ENCODE results near the gene TAOK3. TPM values are rescaled to one million over a fixed set of nuclear protein-coding genes. Genes with fewer than 3 reads are reported as not detected.

TAOK3 gene
- total and polyA plus RNA-seq, 12 donors: 8.4 to 29.8 (median 21.2) TPM

GRCh38 chr12:118334241-118334640 is 38.5 kb downstream of the TAOK3 start:
- Histone ChIP-seq H3K9me3 (no peaks in the 10 kb centered on the region), H3K4me1 (peaks cover 0 to 47% (median 12%) of the 10 kb centered on the region in 9 donors), H3K36me3 (peaks cover 0 to 5% (median 0%) of the 10 kb centered on the region in 9 donors), H3K4me3 (no peak overlapping the region), H3K27ac (no peak overlapping the region), H3K27me3 (no peaks in the 10 kb centered on the region)
- TF ChIP-seq CTCF (IDR thresholded peaks at IDR 0.05): no peak
- 97 to 98% methylated on average over 3 of the region's 3 CpGs for WGBS, 2 donors
- ATAC-seq: no peak
- no peak for DNase-seq
- intact Hi-C loops (cut with DNase I): no loop called here

DNA sequence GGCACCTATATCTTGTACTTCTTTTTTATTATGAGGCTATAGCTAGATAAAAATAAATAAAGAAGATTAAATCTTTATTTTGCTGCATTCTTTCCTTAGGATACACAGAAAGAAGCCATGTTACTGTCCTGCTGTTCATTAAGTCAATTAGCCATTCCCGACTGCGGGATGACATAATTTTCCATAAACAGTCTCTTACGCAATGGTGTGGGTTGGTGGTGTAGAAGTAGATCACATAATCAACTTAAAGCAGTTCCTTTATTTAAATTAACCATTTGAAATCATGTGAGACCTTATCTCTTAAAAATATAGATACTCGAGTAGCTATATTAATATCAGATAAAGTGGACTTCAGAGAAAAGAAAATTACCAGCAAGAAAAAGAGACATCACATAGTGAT is 40.2 kb downstream of the TAOK3 start:
- Histone ChIP-seq H3K36me3 (peaks cover 0 to 5% (median 0%) of the 10 kb centered on the region in 9 donors), H3K27ac (no peak overlapping the region), H3K9me3 (no peaks in the 10 kb centered on the region), H3K4me1 (peaks cover 0 to 64% (median 26%) of the 10 kb centered on the region in 9 donors), H3K27me3 (no peaks in the 10 kb centered on the region), H3K4me3 (no peak overlapping the region)
- no peak for TF ChIP-seq CTCF (IDR thresholded peaks at IDR 0.05)
- ATAC-seq (no peak), DNase-seq (no peak)
- intact Hi-C loops (cut with DNase I): no loop called here
- 91% methylated on average over 4 of the region's 4 CpGs for WGBS, 2 donors

DNA sequence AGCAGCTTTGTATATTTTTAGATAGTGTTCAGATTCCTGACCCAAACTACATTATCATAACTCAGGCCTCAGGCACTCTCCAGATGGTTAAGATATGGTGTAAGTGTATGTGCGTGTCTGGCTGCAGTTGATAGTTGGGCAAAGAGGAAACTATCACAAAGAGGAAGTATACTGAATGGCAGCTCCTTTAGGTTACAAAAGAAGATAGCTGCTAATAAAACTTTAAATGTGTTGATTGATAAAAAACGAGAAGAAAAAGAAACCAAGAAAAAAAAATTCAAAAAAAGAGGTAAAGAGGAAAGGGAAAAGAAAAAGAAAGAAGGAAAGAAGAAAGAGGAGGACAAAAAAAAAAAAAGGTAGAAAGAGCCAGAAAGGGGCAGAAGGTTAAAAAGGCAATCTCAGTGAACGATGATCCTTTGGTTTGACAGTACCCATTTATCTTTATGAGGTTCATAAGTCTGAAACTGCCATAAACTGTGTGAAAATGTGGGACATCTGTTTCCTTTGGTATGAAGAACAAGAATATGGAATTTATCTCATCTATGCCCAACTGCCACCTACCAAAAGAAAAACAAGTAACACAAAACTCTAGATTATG is 42.2 kb downstream of the TAOK3 start:
- H3K27me3 ChIP-seq: no peaks in the 10 kb centered on the region
- DNase-seq (no peak), ATAC-seq (peak in 3 of 8 donors; percentile 38 to 67 (median 47))
- no peaks in the 10 kb centered on the region for H3K9me3 ChIP-seq
- TF ChIP-seq CTCF (IDR thresholded peaks at IDR 0.05): no peak
- peaks cover 0 to 5% (median 0%) of the 10 kb centered on the region in 9 donors for H3K36me3 ChIP-seq
- WGBS, 2 donors: 49 to 52% methylated on average over 3 of the region's 3 CpGs
- peak overlapping the region in 1 of 10 donors; percentile 3 for H3K4me3 ChIP-seq
- H3K27ac ChIP-seq: peak overlapping the region in 2 of 10 donors; percentile 3 to 56
- H3K4me1 ChIP-seq: peaks cover 0 to 67% (median 31%) of the 10 kb centered on the region in 9 donors
- intact Hi-C loops (cut with DNase I): no loop called here

GRCh38 chr12:118328486-118329330 is 44.0 kb downstream of the TAOK3 start:
- TF ChIP-seq CTCF (IDR thresholded peaks at IDR 0.05): no peak
- peaks cover 0 to 4% (median 0%) of the 10 kb centered on the region in 9 donors for H3K36me3 ChIP-seq
- no peak overlapping the region for H3K27ac ChIP-seq
- H3K27me3 ChIP-seq: no peaks in the 10 kb centered on the region
- no peak overlapping the region for H3K4me3 ChIP-seq
- H3K9me3 ChIP-seq: no peaks in the 10 kb centered on the region
- peaks cover 0 to 61% (median 31%) of the 10 kb centered on the region in 9 donors for H3K4me1 ChIP-seq
- intact Hi-C loops (cut with DNase I): no loop called here
- no peak for DNase-seq
- no peak for ATAC-seq
- WGBS, 2 donors: 78 to 81% methylated on average over 3 of the region's 3 CpGs
